Lower lobe of right lung (tissue), 2 donors: ENCODE measurements around the gene CISH. TPM values are rescaled to one million over a fixed set of nuclear protein-coding genes. Genes with fewer than 3 reads are reported as not detected.

Experiments
- ATAC-seq, 2 donors: fragments of 200-7000 bp; cut with Tn5 transposase; one replicate each; pipeline ENCODE4 v1.9.1; 2020 to 2022; ENCODE audit warnings: mild to moderate bottlenecking in 2 of 2, moderate library complexity in 2 of 2
- DNase-seq: peaks from one replicate; pipeline ENCODE4 v3.0.0-alpha.2; 2020
- H3K27ac ChIP-seq: fragments of 200-600 bp; one replicate; pipeline ENCODE4 v1.8.0; 2022
- H3K27me3 ChIP-seq: fragments of 200-600 bp; one replicate; pipeline ENCODE4 v1.8.0; 2022; ENCODE audit warnings: low read depth
- H3K36me3 ChIP-seq: fragments of 200-600 bp; one replicate; pipeline ENCODE4 v1.8.0; 2022; ENCODE audit warnings: mild to moderate bottlenecking
- H3K4me1 ChIP-seq: fragments of 200-600 bp; one replicate; pipeline ENCODE4 v1.8.0; 2022
- H3K4me3 ChIP-seq: fragments of 200-600 bp; one replicate; pipeline ENCODE4 v1.8.0; 2022; ENCODE audit warnings: mild to moderate bottlenecking
- H3K9me3 ChIP-seq: fragments of 200-600 bp; one replicate; pipeline ENCODE4 v1.8.0; 2022
- intact Hi-C: fragments of 100-400 bp; cut with DNase I; formaldehyde crosslinking; loops from one replicate; pipeline ENCODE4 v1.11.0; 2022
- total RNA-seq: library from RNA; stranded (reverse); fragmentation: NEBNext Ultra II Directional; extraction: Animal tissue kit (Norgen Biotek cat#: 25700); gene quantifications from one replicate; pipeline ENCODE4 v1.2.1, GENCODE V29; 2021
- TF ChIP-seq, protein P1 (sequence below): fragments of 200-600 bp; IDR thresholded peaks from one replicate; pipeline ENCODE4 v1.8.0; 2022; ENCODE audit warnings: antibody characterized with exemption, mild to moderate bottlenecking
- donor health status: DM: no; HTN: yes; CAD: no; lungs with severe emphysema.

Gene CISH
- total RNA-seq, 1 donor from 2014 or later: 48.8 TPM

DNA sequence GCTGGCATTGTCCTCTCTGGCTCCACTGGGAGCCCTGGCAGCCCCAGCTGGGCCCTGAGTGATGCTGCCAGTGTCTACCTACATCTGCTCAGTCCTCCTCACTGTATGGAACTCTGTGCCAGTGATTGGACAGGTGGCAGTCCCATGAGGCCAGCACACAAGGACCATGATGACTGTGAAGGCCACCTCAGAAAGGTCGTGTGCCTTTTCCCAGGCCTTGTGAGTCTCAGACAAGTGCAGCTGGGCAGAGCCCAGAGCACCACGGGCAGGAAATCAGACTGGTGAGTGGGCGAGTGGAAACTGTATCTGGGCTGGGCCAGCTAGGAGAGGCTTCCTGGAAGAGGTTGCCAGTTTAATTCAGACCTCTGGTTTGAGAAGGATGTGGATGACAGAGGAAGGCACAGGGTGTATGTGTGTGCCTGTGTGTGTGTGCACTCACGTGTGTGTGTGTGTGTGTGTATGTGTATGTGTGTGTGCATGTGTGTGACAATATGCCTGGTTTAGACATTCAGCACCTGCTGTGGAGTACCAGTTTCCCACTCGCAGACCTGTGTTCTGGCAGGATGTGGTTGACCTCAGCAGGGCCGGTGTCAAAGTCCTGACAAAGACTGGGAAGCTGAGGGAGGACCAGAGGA, 12.4 kb upstream of the CISH start:
- Histone ChIP-seq H3K4me1 (peaks cover 91% of the 10 kb centered on the region), H3K9me3 (no peaks in the 10 kb centered on the region), H3K27me3 (no peaks in the 10 kb centered on the region), H3K4me3 (no peak overlapping the region), H3K27ac (no peak overlapping the region), H3K36me3 (no peaks in the 10 kb centered on the region)
- TF ChIP-seq, protein P1, sequence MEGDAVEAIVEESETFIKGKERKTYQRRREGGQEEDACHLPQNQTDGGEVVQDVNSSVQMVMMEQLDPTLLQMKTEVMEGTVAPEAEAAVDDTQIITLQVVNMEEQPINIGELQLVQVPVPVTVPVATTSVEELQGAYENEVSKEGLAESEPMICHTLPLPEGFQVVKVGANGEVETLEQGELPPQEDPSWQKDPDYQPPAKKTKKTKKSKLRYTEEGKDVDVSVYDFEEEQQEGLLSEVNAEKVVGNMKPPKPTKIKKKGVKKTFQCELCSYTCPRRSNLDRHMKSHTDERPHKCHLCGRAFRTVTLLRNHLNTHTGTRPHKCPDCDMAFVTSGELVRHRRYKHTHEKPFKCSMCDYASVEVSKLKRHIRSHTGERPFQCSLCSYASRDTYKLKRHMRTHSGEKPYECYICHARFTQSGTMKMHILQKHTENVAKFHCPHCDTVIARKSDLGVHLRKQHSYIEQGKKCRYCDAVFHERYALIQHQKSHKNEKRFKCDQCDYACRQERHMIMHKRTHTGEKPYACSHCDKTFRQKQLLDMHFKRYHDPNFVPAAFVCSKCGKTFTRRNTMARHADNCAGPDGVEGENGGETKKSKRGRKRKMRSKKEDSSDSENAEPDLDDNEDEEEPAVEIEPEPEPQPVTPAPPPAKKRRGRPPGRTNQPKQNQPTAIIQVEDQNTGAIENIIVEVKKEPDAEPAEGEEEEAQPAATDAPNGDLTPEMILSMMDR: no peak
- DNase-seq (no peak), ATAC-seq (peak in 1 of 2 donors; percentile 6)
- intact Hi-C loops: no loop called here

DNA sequence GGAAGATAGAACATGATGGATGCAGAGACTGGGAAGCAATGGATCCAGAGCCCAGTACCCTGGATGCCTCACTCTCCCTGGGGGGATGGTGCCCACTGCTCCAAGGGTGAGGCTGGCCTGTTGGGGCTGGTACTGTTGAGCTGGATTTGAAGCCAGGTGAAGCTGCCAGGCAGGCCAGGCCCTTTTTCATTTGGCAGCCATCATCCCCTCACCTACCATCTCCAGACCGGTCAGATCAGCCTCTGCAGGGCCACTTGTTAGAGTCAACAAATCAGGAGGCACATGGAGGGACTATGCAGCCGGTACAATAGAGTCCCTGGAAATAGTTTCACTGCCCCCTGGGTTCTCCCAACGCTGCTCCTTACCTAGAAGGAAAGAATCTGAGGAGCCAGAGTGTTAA, 11.3 kb upstream of the CISH start:
- H3K9me3 ChIP-seq: no peaks in the 10 kb centered on the region
- DNase-seq (no peak), ATAC-seq (no peak)
- no peaks in the 10 kb centered on the region for H3K27me3 ChIP-seq
- H3K4me1 ChIP-seq: peaks cover 91% of the 10 kb centered on the region
- TF ChIP-seq, protein P1: no peak
- no peaks in the 10 kb centered on the region for H3K36me3 ChIP-seq
- no peak overlapping the region for H3K4me3 ChIP-seq
- H3K27ac ChIP-seq: no peak overlapping the region
- intact Hi-C loops: no loop called here

DNA sequence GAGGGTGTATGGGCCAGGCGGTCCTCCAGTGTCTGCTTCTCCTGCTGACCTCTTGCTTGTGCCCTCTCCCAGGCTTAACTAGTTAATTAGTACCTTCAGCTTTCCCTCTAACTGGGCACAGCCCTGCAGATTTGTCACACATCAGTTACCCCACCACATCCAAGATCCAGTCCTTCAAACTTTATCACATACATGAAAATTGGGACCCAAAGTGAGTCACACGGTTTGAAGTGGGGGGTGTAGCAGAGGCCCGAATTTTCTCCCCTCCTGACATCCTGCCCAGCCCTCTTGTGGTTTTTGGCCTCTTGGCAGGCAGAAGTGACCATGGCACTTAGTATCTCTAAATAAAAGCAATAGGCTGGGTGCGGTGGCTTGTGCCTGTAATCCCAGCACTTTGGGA, 9.2 kb upstream of the CISH start:
- no peak overlapping the region for H3K4me3 ChIP-seq
- no peaks in the 10 kb centered on the region for H3K36me3 ChIP-seq
- H3K27me3 ChIP-seq: no peaks in the 10 kb centered on the region
- no peaks in the 10 kb centered on the region for H3K9me3 ChIP-seq
- intact Hi-C loops: no loop called here
- ATAC-seq: no peak
- peak; percentile 53 for DNase-seq
- TF ChIP-seq, protein P1: no peak
- peak overlapping the region; percentile 73 for H3K27ac ChIP-seq
- peaks cover 83% of the 10 kb centered on the region for H3K4me1 ChIP-seq

DNA sequence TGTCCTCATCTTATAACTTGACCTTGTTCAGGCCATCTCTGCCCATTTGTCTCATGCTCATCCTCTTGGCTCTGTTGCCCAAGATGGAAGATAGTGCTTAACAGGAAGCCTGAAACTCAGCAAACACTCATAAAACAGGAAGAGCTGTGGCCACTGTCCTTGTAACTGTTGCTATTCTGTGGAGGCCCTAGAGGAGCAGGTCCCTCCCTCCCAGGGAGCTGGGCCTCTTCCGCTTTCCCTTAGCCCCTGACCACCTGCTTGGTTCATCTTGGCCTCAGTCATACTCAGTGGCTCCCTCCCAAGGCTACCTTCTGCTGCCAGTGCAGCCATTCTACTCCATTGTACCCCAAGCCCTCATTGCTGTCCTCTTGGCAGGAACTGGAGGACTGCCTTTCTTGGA, 8.8 kb upstream of the CISH start:
- Histone ChIP-seq H3K36me3 (no peaks in the 10 kb centered on the region), H3K27ac (peak overlapping the region; percentile 73), H3K27me3 (no peaks in the 10 kb centered on the region), H3K4me1 (peaks cover 82% of the 10 kb centered on the region), H3K9me3 (no peaks in the 10 kb centered on the region), H3K4me3 (no peak overlapping the region)
- ATAC-seq: peak in 1 of 2 donors; percentile 11
- peak; percentile 73 for DNase-seq
- TF ChIP-seq, protein P1: no peak
- intact Hi-C loops: no loop called here

DNA sequence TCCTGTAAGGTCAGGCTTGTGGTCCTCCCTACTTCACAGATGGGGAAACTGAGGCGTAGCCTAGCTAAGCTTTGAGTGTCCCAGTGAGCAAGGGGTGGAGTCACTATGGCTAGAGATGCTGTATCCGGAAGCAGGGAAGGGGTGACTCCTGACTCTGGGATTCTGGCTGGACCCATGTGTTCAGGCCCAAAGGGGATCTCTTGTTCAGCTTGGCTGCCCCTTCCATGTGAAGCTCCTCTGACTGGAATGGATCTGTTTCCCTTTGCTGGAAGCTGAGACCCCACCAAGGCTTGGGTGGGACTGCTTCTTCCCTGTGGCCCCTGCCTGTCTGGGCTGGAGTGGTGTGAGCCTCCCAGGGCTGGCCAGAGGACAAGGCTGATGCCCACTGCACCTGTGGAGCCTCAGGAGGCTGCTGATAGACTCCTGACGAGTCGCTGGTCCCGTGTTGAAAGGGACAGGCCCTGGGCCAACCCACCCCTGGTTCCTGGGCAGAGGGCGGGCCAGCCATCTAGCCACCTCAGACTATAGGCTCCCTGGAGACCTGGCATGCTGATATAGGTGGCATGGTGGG, 6.4 kb upstream of the CISH start:
- no peak for ATAC-seq
- Histone ChIP-seq H3K4me1 (peaks cover 69% of the 10 kb centered on the region), H3K27me3 (no peaks in the 10 kb centered on the region), H3K27ac (peak overlapping the region; percentile 95), H3K9me3 (no peaks in the 10 kb centered on the region), H3K4me3 (peak overlapping the region; percentile 85), H3K36me3 (no peaks in the 10 kb centered on the region)
- intact Hi-C loops: no loop called here
- TF ChIP-seq, protein P1: no peak
- no peak for DNase-seq
